Fibroblast of the conjunctiva (primary cell): Measurements from ENCODE around the gene HNRNPLL.

Source experiments
- DNase-seq: peaks from one replicate; pipeline ENCODE4 v3.0.0-alpha.2; 2010; ENCODE audit warnings: low read depth

The HNRNPLL gene

GRCh38 chr2:38592951-38593350, 9.8 kb downstream of the HNRNPLL start:
- DNase-seq = no peak

- DNase-seq = no peak
Measured at GRCh38 chr2:38591152-38591551, 11.6 kb downstream of the HNRNPLL start.

- DNase-seq = no peak
Measured at GRCh38 chr2:38590053-38590452, 12.7 kb downstream of the HNRNPLL start.

GRCh38 chr2:38586931-38587330, 15.8 kb downstream of the HNRNPLL start:
- no peak for DNase-seq

- no peak for DNase-seq
Measured at GRCh38 chr2:38584881-38585280, 17.8 kb downstream of the HNRNPLL start.

- no peak for DNase-seq
Measured at GRCh38 chr2:38583994-38584393, 18.7 kb downstream of the HNRNPLL start.

- DNase-seq = no peak
Measured at GRCh38 chr2:38583524-38583923, 19.2 kb downstream of the HNRNPLL start.

GRCh38 chr2:38581193-38582147, 21.3 kb downstream of the HNRNPLL start:
- DNase-seq = peak; percentile 74

- no peak for DNase-seq
Measured at GRCh38 chr2:38580115-38580636, 22.6 kb downstream of the HNRNPLL start.

- no peak for DNase-seq
Measured at GRCh38 chr2:38578832-38579231, 23.9 kb downstream of the HNRNPLL start.

- DNase-seq = no peak
Measured at GRCh38 chr2:38574278-38574677, 28.4 kb downstream of the HNRNPLL start.

GRCh38 chr2:38572167-38572566, 30.6 kb downstream of the HNRNPLL start:
- DNase-seq = peak; percentile 50

- no peak for DNase-seq
Measured at GRCh38 chr2:38571193-38571592, 31.5 kb downstream of the HNRNPLL start.

- DNase-seq = no peak
Measured at GRCh38 chr2:38568724-38569436, 33.8 kb downstream of the HNRNPLL start.

- DNase-seq = no peak
Measured at GRCh38 chr2:38565333-38565732, 37.4 kb downstream of the HNRNPLL start.

- no peak for DNase-seq
Measured at GRCh38 chr2:38561691-38562090, 41.0 kb downstream of the HNRNPLL start.

GRCh38 chr2:38560092-38560491, 42.6 kb downstream of the HNRNPLL start:
- no peak for DNase-seq

- no peak for DNase-seq
Measured at GRCh38 chr2:38557981-38558380, 44.7 kb downstream of the HNRNPLL start.

GRCh38 chr2:38557217-38557616, 45.5 kb downstream of the HNRNPLL start:
- DNase-seq = no peak

GRCh38 chr2:38556006-38556801, 46.5 kb downstream of the HNRNPLL start:
- DNase-seq = no peak

- DNase-seq = peak; percentile 16
Measured at GRCh38 chr2:38554973-38555595, 47.6 kb downstream of the HNRNPLL start.

- DNase-seq = no peak
Measured at GRCh38 chr2:38553554-38553953, 49.2 kb downstream of the HNRNPLL start.
